AG09309 (cell line): ENCODE measurements around the gene GABBR2.

ENCODE experiments used
- DNase-seq: peaks from one replicate; pipeline ENCODE4 v3.0.0-alpha.2; 2010; ENCODE audit warnings: low read depth
- H3K4me3 ChIP-seq: 2 replicates; pipeline ENCODE4 v1.5.1; 2011; ENCODE audit warnings: mild to moderate bottlenecking, low read depth, low read length, moderate library complexity; ENCODE audit not compliant: control insufficient read depth
- TF ChIP-seq, protein P1 (sequence below): IDR thresholded peaks from 2 replicates; pipeline ENCODE4 v1.5.1; 2011; ENCODE audit warnings: mild to moderate bottlenecking, low read depth, low read length, inconsistent platforms; ENCODE audit not compliant: insufficient read depth, control insufficient read depth; ENCODE audit errors: missing control alignments

The GABBR2 gene

GRCh38 chr9:98530275-98530674 lies 178.5 kb downstream of the GABBR2 start:
- DNase-seq = no peak
- TF ChIP-seq, protein P1, sequence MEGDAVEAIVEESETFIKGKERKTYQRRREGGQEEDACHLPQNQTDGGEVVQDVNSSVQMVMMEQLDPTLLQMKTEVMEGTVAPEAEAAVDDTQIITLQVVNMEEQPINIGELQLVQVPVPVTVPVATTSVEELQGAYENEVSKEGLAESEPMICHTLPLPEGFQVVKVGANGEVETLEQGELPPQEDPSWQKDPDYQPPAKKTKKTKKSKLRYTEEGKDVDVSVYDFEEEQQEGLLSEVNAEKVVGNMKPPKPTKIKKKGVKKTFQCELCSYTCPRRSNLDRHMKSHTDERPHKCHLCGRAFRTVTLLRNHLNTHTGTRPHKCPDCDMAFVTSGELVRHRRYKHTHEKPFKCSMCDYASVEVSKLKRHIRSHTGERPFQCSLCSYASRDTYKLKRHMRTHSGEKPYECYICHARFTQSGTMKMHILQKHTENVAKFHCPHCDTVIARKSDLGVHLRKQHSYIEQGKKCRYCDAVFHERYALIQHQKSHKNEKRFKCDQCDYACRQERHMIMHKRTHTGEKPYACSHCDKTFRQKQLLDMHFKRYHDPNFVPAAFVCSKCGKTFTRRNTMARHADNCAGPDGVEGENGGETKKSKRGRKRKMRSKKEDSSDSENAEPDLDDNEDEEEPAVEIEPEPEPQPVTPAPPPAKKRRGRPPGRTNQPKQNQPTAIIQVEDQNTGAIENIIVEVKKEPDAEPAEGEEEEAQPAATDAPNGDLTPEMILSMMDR = no peak
- no peak overlapping the region for H3K4me3 ChIP-seq

DNA sequence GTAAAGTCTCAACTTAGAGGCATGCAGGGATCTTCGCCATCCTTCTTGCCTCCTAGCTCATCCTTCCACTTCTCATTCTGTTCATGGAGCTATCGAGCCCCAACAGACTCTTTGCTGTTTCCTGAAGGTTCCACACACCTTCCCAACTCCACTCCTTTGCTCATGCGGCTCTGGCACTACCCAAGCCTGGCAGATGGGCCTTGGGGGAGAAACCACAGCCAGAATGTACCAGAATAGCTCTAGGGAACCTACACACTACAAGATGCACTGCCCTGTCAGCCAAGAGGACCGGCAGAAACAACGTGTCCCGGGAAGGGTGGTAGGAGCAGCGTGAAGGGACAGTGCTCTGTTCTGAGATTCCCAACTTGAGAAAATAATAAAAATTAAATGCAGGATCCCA lies 178.9 kb downstream of the GABBR2 start:
- TF ChIP-seq, protein P1 = no peak
- no peak for DNase-seq
- H3K4me3 ChIP-seq = no peak overlapping the region

DNA sequence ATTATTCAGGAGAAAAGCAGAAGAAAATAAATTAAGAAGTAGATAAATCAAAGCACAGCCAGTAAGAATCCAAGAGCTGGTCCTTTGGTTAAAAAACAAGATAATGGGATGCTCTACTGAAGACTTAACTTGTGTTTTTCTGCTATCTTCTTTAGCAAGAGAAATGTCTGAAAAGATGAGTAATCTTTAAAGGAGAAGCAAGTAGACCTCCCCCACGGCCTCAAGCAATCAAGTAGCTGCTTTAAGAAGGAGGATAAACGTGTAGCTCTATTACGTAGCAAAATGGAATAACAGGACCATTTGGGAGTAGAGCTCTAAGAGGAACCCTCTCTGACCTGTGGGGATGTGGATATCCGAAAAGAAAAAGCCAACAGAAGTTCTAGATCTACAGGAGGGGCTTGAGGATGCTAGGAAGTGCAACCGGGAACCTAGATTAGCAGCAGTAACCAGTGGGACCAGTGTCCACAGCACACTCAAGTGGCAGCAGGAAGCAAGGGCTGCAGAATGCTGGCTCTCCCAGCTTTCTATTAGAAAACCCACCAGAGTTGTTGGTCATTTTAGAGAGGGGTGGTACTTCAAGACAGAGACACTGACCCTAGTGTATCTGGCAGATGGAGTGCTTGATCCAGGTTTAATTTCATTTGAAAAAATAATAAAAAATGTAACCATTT lies 185.4 kb downstream of the GABBR2 start:
- no peak overlapping the region for H3K4me3 ChIP-seq
- TF ChIP-seq, protein P1 = peak; percentile 59
- DNase-seq = no peak

GRCh38 chr9:98522487-98522886 lies 186.2 kb downstream of the GABBR2 start:
- TF ChIP-seq, protein P1 = no peak
- DNase-seq = no peak
- no peak overlapping the region for H3K4me3 ChIP-seq

GRCh38 chr9:98521141-98521540 lies 187.6 kb downstream of the GABBR2 start:
- peak; percentile 34 for DNase-seq

GRCh38 chr9:98520221-98520960 lies 188.3 kb downstream of the GABBR2 start:
- no peak overlapping the region for H3K4me3 ChIP-seq
- TF ChIP-seq, protein P1 = no peak
- no peak for DNase-seq

More at GRCh38 chr9:98521141-98521540, 187.6 kb downstream of the GABBR2 start:
- H3K4me3 ChIP-seq = no peak overlapping the region
- TF ChIP-seq, protein P1 = no peak

DNA sequence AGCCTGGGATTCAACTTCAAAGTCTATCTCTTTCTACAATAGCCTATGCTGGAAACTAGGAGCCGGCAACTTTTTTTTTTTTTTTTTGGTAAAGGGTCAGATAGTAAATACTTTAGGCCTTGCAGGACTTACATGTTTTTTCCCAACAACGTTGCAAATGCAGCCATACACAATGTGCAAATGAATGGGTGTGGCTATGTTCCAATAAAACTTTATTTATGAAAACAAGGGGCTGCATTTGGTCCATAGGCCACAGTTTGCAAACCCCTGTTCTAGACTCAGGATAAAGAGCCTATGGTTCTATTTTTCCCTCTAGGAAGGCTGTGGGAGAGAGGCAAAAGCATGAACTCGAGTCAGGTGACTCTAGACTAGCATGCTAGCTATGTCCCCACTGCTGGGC lies 189.1 kb downstream of the GABBR2 start:
- TF ChIP-seq, protein P1 = no peak
- H3K4me3 ChIP-seq = no peak overlapping the region
- no peak for DNase-seq
